ENCODE measurements around the gene N4BP2L1.
"Not testable (repeated sequence)": the region's sequence is repeated elsewhere in the genome, so short reads cannot be mapped to it uniquely, and the experiment has no call there.

The N4BP2L1 gene

GRCh38 chr13:32370805-32371204 lies 57.1 kb downstream of the N4BP2L1 start:
- no peak overlapping the region for H3K27ac ChIP-seq
- TF ChIP-seq, protein P1, sequence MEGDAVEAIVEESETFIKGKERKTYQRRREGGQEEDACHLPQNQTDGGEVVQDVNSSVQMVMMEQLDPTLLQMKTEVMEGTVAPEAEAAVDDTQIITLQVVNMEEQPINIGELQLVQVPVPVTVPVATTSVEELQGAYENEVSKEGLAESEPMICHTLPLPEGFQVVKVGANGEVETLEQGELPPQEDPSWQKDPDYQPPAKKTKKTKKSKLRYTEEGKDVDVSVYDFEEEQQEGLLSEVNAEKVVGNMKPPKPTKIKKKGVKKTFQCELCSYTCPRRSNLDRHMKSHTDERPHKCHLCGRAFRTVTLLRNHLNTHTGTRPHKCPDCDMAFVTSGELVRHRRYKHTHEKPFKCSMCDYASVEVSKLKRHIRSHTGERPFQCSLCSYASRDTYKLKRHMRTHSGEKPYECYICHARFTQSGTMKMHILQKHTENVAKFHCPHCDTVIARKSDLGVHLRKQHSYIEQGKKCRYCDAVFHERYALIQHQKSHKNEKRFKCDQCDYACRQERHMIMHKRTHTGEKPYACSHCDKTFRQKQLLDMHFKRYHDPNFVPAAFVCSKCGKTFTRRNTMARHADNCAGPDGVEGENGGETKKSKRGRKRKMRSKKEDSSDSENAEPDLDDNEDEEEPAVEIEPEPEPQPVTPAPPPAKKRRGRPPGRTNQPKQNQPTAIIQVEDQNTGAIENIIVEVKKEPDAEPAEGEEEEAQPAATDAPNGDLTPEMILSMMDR (conservative IDR thresholded peaks at IDR 0.05): no peak

GRCh38 chr13:32362574-32362973 lies 65.4 kb downstream of the N4BP2L1 start:
- TF ChIP-seq, protein P1 (conservative IDR thresholded peaks at IDR 0.05): no peak

DNA sequence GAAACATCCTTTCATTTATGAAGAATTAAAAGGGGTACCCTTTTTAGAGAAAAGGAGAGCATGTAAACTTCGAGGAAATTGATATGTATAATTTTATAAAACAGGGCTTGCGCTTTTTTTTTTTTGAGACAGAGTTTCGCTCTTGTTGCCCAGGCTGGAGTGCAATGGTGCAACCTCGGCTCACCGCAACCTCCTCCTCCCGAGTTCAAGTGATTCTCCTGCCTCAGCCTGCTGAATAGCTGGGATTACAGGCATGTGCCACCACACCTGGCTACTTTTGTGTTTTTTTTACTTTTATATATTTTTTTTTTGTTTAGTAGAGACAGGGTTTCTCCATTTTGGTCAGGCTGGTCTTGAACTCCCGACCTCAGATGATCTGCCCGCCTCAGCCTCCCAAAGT lies 72.0 kb downstream of the N4BP2L1 start:
- not testable (repeated sequence) for H3K27ac ChIP-seq

More at GRCh38 chr13:32362574-32362973, 65.4 kb downstream of the N4BP2L1 start:
- H3K27ac ChIP-seq: no peak overlapping the region

DNA sequence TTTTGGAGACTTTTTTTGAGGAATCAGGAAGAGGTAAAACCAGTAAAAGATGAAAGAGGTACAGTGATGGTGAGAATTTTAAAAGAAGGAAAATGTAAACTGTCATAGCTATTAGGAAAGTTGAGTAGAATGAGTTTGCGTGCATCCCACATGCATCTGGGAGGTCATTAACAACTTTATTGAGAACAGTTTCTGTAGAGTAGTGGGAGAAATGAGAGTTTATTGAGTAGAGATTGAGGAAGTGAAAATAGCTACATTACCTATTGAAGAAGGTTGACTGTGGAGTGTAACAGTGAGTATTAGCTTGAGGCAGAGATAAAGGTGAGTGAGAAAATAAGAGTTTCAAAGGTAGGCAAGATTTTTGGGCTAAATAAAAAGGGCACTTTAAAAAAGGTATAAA lies 73.9 kb downstream of the N4BP2L1 start:
- H3K27ac ChIP-seq: no peak overlapping the region
- TF ChIP-seq, protein P1 (conservative IDR thresholded peaks at IDR 0.05): no peak

DNA sequence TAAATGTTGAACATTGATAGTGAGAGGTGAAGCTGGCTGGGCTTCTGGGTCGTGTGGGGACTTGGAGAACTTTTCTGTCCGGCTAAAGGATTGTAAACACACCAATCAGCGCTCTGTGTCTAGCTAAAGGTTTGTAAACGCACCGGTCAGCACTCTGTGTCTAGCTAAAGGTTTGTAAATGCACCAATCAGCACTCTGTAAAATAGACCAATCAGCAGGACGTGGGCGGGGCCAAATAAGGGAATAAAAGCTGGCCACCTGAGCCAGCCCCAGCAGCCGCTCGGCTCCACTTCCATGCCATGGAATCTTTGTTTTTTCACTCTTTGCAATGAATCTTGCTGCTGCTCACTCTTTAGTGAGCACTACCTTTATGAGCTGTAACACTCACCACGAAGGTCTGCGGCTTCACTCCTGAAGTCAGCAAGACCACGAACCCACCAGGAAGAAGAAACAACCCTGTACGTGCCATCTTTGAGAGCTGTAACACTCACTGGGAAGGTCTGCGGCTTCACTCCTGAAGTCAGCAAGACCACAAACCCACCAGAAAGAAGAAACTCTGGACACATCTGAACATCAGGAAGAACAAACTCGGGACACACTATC lies 77.0 kb downstream of the N4BP2L1 start:
- H3K27ac ChIP-seq: not testable (repeated sequence)
